Thyroid gland (tissue), 4 donors: Measurements from ENCODE around the gene CNRIP1.

Source experiments
- POLR2A ChIP-seq, 2 donors: fragments of 450-650 bp; IDR thresholded peaks; one replicate each; pipeline ENCODE4 v1.6.1; 2017; ENCODE audit warnings: antibody characterized with exemption in 2 of 2, mild to moderate bottlenecking in 2 of 2, moderate library complexity in 1 of 2
- TF ChIP-seq, protein P1 (sequence below), 6 experiments: fragments of 200-600 bp in 3 of 6; fragments of 450-650 bp in 3 of 6; sonication (generic) in 3 of 6; IDR thresholded peaks; one replicate each; pipeline ENCODE4 v1.5.1; 2016 to 2019; ENCODE audit warnings: antibody characterized with exemption in 6 of 6, mild to moderate bottlenecking in 2 of 6, inconsistent platforms in 1 of 6, moderate library complexity in 1 of 6

DNA sequence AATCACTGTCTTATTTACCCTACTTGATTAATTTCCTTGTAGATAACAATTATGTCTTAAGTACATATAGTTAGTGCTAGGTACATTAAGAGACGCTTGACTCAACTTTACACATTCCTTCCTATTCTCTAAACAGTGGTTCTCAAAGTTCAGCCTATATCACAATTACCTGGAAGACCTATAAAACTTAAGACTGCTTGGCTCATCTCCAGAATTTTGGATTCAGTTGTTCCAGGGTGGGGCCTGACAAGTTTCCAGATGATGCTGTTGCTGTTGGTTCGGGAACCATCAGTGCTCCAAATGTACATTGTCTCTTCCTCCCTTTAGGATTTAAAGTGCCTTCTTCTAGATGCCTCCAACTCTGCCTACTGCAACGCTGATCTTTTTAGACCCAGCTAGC lies 71.4 kb downstream of the CNRIP1 start:
- no peak for TF ChIP-seq POLR2A (IDR thresholded peaks at IDR 0.05)
- TF ChIP-seq, protein P1, sequence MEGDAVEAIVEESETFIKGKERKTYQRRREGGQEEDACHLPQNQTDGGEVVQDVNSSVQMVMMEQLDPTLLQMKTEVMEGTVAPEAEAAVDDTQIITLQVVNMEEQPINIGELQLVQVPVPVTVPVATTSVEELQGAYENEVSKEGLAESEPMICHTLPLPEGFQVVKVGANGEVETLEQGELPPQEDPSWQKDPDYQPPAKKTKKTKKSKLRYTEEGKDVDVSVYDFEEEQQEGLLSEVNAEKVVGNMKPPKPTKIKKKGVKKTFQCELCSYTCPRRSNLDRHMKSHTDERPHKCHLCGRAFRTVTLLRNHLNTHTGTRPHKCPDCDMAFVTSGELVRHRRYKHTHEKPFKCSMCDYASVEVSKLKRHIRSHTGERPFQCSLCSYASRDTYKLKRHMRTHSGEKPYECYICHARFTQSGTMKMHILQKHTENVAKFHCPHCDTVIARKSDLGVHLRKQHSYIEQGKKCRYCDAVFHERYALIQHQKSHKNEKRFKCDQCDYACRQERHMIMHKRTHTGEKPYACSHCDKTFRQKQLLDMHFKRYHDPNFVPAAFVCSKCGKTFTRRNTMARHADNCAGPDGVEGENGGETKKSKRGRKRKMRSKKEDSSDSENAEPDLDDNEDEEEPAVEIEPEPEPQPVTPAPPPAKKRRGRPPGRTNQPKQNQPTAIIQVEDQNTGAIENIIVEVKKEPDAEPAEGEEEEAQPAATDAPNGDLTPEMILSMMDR (IDR thresholded peaks at IDR 0.05) = no peak
